ENCODE measurements around the gene TRDMT1. TPM values are rescaled to one million over a fixed set of nuclear protein-coding genes. Genes with fewer than 3 reads are reported as not detected.

TRDMT1 gene
- total RNA-seq, 1 experiment from 2014 or later, result 20.2 TPM

GRCh38 chr10:17231788-17232187 is 30.3 kb upstream of the TRDMT1 start:
- Histone ChIP-seq H4K5ac (ENCODE audit: insufficient read length, low read depth, low read length) (no peak overlapping the region), H3K23ac (ENCODE audit: insufficient read length, low read depth, low read length) (no peak overlapping the region), H3K27me3 (ENCODE audit: insufficient read depth, low read length) (peaks cover 7% of the 10 kb centered on the region; the same call in 1 of the 2 replicates), H3K79me1 (ENCODE audit: insufficient read depth, low read depth, low read length, poor library complexity, severe bottlenecking) (no peaks in the 10 kb centered on the region), H2BK120ac (ENCODE audit: low read depth, low read length, poor library complexity, severe bottlenecking) (no peak overlapping the region), H2BK12ac (ENCODE audit: insufficient read length, low read depth, low read length) (no peak overlapping the region), H4K20me1 (ENCODE audit: control insufficient read depth, insufficient read depth, insufficient read length) (no peaks in the 10 kb centered on the region), H3K23me2 (ENCODE audit: insufficient read length, low read depth, low read length, poor library complexity, severe bottlenecking) (peaks cover 16% of the 10 kb centered on the region), H3K9ac (ENCODE audit: extremely low read depth, insufficient read length, low read length) (no peak overlapping the region), H3K4ac (ENCODE audit: low read depth, low read length) (no peak overlapping the region), H4K8ac (replicated peaks; ENCODE audit: insufficient read length, low read depth, low read length) (no peak overlapping the region), H3K4me1 (ENCODE audit: insufficient read depth, low read length) (peaks cover 2% of the 10 kb centered on the region; the same call in 1 of the 2 replicates), H3T11ph (ENCODE audit: low read length) (no peak overlapping the region), H2BK20ac (ENCODE audit: low read depth, low read length, poor library complexity, severe bottlenecking) (no peak overlapping the region), H4K91ac (ENCODE audit: insufficient read length, low read depth, low read length) (no peak overlapping the region), H3K4me2 (ENCODE audit: insufficient read depth, insufficient read length, low read length) (no peak overlapping the region), H2AFZ (ENCODE audit: low read length) (no peak overlapping the region), H2BK5ac (ENCODE audit: insufficient read length, low read length) (no peak overlapping the region), H2AK5ac (ENCODE audit: insufficient read length, low read length) (no peak overlapping the region), H3K27ac (ENCODE audit: insufficient read length, low read depth, low read length) (no peak overlapping the region), H3K79me2 (ENCODE audit: insufficient read depth, low read length) (no peaks in the 10 kb centered on the region), H3K18ac (ENCODE audit: insufficient read length, low read depth, low read length) (no peak overlapping the region), H3K56ac (ENCODE audit: insufficient read length, low read depth, low read length) (no peak overlapping the region), H2BK15ac (ENCODE audit: low read depth, low read length) (no peak overlapping the region), H3K9me3 (ENCODE audit: control insufficient read depth, low read depth, low read length) (no peaks in the 10 kb centered on the region), H3K14ac (ENCODE audit: insufficient read depth, low read length) (no peak overlapping the region)
- no peak for TF ChIP-seq CTCF (conservative IDR thresholded peaks at IDR 0.05)
- H3K4me1 Mint-ChIP-seq, result peaks cover 20% of the 10 kb centered on the region in 2 experiments
- peaks cover 24 to 57% (median 51%) of the 10 kb centered on the region in 3 experiments for H3K36me3 Mint-ChIP-seq (ENCODE audit: insufficient read depth in 1 of 3, low read depth in 3 of 3)
- H3K4me3 Mint-ChIP-seq, result no peak overlapping the region
- H3K27me3 Mint-ChIP-seq (ENCODE audit: low read depth), result peaks cover 23% of the 10 kb centered on the region
- H3K9me3 Mint-ChIP-seq, result no peaks in the 10 kb centered on the region; a peak in 1 of 5 replicates
- WGBS (ENCODE audit: extremely low coverage, insufficient read length, low lambda C conversion rate), result no CpG with 5 or more reads among the region's 1 CpG
- H3K27ac Mint-ChIP-seq, result no peak overlapping the region
- DNase-seq, result no peak

All from H9 (cell line).